Lower leg skin (tissue), 4 donors: Measurements from ENCODE around the gene TYSND1. TPM values are rescaled to one million over a fixed set of nuclear protein-coding genes. Genes with fewer than 3 reads are reported as not detected.

Experiments used
- DNase-seq, 2 donors: peaks; one replicate each; pipeline ENCODE4 v3.0.0-alpha.2; 2019; ENCODE audit warnings: low spot score in 2 of 2
- H3K4me3 ChIP-seq: fragments of 200-600 bp; sonication (generic); 2 replicates; pipeline ENCODE4 v1.5.1; 2017; ENCODE audit warnings: mild to moderate bottlenecking, low read depth; ENCODE audit not compliant: poor library complexity, severe bottlenecking
- POLR2A ChIP-seq, 2 donors: fragments of 450-650 bp; IDR thresholded peaks; one replicate each; pipeline ENCODE4 v1.6.1; 2016 to 2017; ENCODE audit warnings: antibody characterized with exemption in 2 of 2, mild to moderate bottlenecking in 1 of 2, moderate library complexity in 1 of 2
- WGBS, 2 donors: methylation state at CpG; one replicate each; pipeline ENCODE4 v1.1.5; 2018; 5-methylcytosine and 5-hydroxymethylcytosine counted together
- intact Hi-C: fragments of 100-400 bp; cut with DNase I; formaldehyde crosslinking; loops from one replicate; pipeline ENCODE4 v1.15.0; 2023; ENCODE audit warnings: low total_unique reads
- total RNA-seq, 4 donors: library from RNA; depleted of rRNA; stranded (reverse); fragments of >200 nt; gene quantifications; one replicate each; pipeline ENCODE4 v1.1.0, GENCODE V29; 2016
- TF ChIP-seq, protein P1 (sequence below), 3 donors: fragments of 450-650 bp; IDR thresholded peaks; one replicate each; pipeline ENCODE4 v1.5.1; 2016; ENCODE audit warnings: antibody characterized with exemption in 3 of 3, mild to moderate bottlenecking in 3 of 3, moderate library complexity in 2 of 3

TYSND1 gene
- total RNA-seq, 4 donors from 2014 or later, result 39.8 to 47.4 (median 45.4) TPM

DNA sequence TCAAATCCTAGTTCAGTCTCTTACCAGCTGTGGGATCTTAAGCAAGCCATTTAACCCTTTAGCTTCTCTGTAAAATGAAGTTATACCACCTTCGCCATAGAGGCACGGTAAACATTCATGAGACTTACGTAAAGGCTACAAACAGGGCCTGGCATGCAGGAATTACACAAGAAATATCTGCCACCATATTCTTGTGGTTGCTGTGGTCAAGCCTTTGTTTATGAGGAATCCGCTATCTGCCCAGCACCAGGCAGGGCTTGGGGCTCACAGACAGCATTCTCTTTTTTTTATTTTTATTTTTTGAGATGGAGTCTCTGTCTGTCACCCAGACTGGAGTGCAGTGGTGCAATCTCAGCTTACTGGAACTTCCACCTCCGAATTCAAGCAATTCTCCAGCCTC lies 23.8 kb downstream of the TYSND1 start:
- TF ChIP-seq, protein P1, sequence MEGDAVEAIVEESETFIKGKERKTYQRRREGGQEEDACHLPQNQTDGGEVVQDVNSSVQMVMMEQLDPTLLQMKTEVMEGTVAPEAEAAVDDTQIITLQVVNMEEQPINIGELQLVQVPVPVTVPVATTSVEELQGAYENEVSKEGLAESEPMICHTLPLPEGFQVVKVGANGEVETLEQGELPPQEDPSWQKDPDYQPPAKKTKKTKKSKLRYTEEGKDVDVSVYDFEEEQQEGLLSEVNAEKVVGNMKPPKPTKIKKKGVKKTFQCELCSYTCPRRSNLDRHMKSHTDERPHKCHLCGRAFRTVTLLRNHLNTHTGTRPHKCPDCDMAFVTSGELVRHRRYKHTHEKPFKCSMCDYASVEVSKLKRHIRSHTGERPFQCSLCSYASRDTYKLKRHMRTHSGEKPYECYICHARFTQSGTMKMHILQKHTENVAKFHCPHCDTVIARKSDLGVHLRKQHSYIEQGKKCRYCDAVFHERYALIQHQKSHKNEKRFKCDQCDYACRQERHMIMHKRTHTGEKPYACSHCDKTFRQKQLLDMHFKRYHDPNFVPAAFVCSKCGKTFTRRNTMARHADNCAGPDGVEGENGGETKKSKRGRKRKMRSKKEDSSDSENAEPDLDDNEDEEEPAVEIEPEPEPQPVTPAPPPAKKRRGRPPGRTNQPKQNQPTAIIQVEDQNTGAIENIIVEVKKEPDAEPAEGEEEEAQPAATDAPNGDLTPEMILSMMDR (IDR thresholded peaks at IDR 0.05), result no peak
- no peak for TF ChIP-seq POLR2A (IDR thresholded peaks at IDR 0.05)
- no peak for DNase-seq
- WGBS, 2 donors, result 92 to 93% methylated on average over 5 of the region's 5 CpGs
- H3K4me3 ChIP-seq, result no peak overlapping the region
- intact Hi-C loops, result no loop called here

DNA sequence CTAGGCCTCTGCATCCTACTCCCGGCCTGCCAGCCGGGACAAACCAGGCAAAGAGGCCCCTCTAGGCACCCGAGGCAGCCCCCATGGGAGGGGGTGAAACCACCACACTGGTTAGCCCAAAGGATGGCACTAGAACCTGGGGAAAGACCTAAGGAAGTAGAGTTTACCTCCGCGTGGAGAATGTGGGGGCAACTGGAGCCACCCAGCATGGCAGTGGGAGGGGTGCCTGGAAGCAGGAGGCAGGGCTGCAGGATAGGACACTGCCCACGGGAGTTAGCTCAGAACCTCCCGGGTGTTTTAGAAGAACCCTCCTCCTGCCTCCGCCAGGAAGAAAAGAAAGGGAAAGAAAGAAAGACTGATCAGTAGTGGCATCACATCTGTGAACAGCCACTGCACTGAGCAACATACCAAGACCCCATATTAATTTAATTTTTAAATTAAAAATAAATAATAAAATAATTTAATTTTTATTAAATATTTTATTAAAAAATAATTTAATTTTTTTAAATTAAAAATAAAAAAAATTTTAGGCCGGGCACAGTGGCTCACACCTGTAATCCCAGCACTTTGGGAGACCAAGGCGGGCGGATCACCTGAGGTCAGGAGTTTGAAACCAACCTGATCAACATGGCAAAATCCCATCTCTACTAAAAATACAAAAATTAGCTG lies 25.1 kb downstream of the TYSND1 start:
- no peak for DNase-seq
- intact Hi-C loops, result no loop called here
- TF ChIP-seq POLR2A (IDR thresholded peaks at IDR 0.05), result no peak
- TF ChIP-seq, protein P1 (IDR thresholded peaks at IDR 0.05), result no peak
- no peak overlapping the region for H3K4me3 ChIP-seq
- WGBS, 2 donors, result 75 to 86% methylated on average over 11 of the region's 11 CpGs

DNA sequence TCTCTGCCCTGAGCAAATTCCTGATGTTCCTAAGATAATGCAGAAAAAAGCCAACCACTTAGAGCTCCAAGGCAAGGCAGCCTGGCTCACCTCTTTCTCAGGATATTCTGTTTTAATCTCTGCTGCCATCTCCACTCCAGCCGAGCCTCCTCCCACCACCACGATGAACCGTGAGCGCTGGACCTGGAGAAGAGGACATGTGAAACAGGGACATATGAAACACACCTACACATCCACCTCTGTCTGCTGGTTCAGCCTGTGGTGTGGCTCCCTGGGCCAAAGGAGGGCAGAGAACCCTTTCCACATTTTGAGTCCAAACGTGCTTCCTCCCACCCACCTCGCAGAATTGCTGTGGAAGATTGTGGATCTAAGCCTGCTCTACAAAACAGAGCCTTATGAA lies 26.1 kb downstream of the TYSND1 start:
- intact Hi-C loops, result no loop called here
- TF ChIP-seq, protein P1 (IDR thresholded peaks at IDR 0.05), result no peak
- TF ChIP-seq POLR2A (IDR thresholded peaks at IDR 0.05), result no peak
- 54 to 71% methylated on average over 6 of the region's 6 CpGs for WGBS, 2 donors
- no peak for DNase-seq
- H3K4me3 ChIP-seq, result no peak overlapping the region

DNA sequence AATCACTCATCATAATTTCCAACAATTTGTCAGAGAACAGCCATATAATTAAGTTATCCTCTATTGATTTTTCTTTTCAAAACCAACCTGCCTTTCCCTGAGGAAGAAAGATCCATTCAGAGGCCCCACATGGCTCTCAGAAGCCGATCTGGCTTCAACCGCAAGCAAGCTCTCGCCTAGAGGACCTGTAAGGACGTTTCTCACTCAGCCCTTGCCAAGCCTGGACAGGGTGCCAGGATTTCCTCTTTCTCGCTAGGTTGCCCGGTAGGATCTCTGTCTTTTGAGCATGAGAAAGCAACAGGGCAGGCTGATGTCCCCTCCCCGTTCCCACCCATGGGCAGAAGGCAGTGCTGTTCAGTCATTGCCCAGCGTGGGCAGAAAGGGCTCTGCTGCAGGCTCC lies 26.9 kb downstream of the TYSND1 start:
- H3K4me3 ChIP-seq, result no peak overlapping the region
- no peak for TF ChIP-seq POLR2A (IDR thresholded peaks at IDR 0.05)
- TF ChIP-seq, protein P1 (IDR thresholded peaks at IDR 0.05), result no peak
- WGBS, 2 donors, result 52 to 55% methylated on average over 7 to 8 of the region's 8 CpGs
- no peak for DNase-seq
- intact Hi-C loops, result no loop called here

DNA sequence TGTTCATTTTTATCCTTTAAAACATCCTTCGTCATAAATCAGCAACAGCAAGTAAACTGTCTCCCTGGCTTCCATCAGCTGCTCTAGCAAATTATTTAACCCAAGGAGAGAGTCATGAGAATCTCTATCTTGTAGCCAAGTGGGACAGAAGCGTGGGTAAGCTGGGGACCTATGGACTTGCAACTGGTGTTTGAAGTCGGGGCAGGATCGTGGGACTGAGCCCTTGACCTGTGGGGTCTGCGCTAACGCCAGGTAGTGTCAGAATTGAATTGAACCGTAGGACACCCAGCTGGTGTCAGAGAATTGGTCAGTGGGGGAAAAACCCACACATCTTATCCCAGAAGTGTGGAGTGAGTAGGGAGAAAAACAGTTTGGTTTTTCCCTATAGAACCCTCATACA lies 27.3 kb downstream of the TYSND1 start:
- WGBS, 2 donors, result 93% methylated on average over 7 of the region's 7 CpGs
- H3K4me3 ChIP-seq, result no peak overlapping the region
- DNase-seq, result no peak
- intact Hi-C loops, result no loop called here
- TF ChIP-seq POLR2A (IDR thresholded peaks at IDR 0.05), result no peak
- TF ChIP-seq, protein P1 (IDR thresholded peaks at IDR 0.05), result no peak

DNA sequence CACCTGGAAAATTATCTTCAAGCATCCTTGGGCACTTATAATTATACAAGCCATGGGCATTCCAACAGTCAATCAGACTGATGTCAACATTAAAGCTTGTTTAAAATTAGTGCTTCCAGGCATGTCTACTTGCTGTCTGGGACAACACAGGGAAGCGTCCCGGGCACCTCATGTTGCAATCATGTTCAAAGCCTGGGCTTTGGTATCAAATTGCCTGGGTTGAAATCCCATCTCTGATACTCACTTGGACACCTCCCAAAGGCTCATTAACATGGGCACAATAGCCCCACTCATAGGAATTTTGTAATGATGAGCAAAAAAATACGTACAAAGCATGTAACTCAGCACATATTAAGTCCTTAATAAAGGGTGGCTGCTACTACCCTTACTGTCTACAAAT lies 28.3 kb downstream of the TYSND1 start:
- intact Hi-C loops, result no loop called here
- TF ChIP-seq POLR2A (IDR thresholded peaks at IDR 0.05), result no peak
- TF ChIP-seq, protein P1 (IDR thresholded peaks at IDR 0.05), result no peak
- 66 to 80% methylated on average over 3 of the region's 3 CpGs for WGBS, 2 donors
- no peak overlapping the region for H3K4me3 ChIP-seq
- no peak for DNase-seq
